PC-9 (cell line): Measurements from ENCODE around the gene EP400. TPM values are rescaled to one million over a fixed set of nuclear protein-coding genes. Genes with fewer than 3 reads are reported as not detected.

Source experiments
- BruUV-seq: library from RNA; stranded (reverse); fragments of 400-500 nt; replicated peaks from 2 replicates; lab custom pipeline; 2021; lab: Mats Ljungman, UMichigan
- CTCF ChIA-PET: fragments of 300-600 bp; sonication (Branson Sonifier 250); formaldehyde crosslinking; loops from one replicate; lab custom pipeline; 2022; ENCODE audit warnings: antibody characterized with exemption; lab: Charles Lee
- POLR2A ChIA-PET: fragments of 300-600 bp; sonication (Branson Sonifier 250); formaldehyde crosslinking; loops from one replicate; lab custom pipeline; 2022; ENCODE audit warnings: antibody characterized with exemption; ENCODE audit not compliant: unreplicated experiment; lab: Charles Lee
- DNase-seq, 2 experiments: peaks; one replicate each; pipeline versions ENCODE4 v3.0.0 to v3.0.0-alpha.2; 2015 to 2022; ENCODE audit warnings: mixed read lengths in 1 of 2
- H2AFZ ChIP-seq: fragments of 200-600 bp; sonication (generic); 2 replicates; pipeline ENCODE4 v1.8.1; 2017; ENCODE audit warnings: antibody characterized with exemption
- H3F3A ChIP-seq: fragments of 200-600 bp; sonication (generic); 2 replicates; pipeline ENCODE4 v1.8.1; 2017; ENCODE audit warnings: antibody characterized with exemption, mild to moderate bottlenecking, low read depth; ENCODE audit not compliant: insufficient read depth
- H3K27ac ChIP-seq: fragments of 200-600 bp; sonication (generic); 2 replicates; pipeline ENCODE4 v1.6.1; 2016; ENCODE audit warnings: mixed run types
- H3K27me3 ChIP-seq: fragments of 200-600 bp; sonication (generic); 2 replicates; pipeline ENCODE4 v1.6.1; 2016; ENCODE audit warnings: low read depth, mixed run types; ENCODE audit not compliant: insufficient read depth
- H3K36me3 ChIP-seq: fragments of 200-600 bp; sonication (generic); 2 replicates; pipeline ENCODE4 v1.6.1; 2016; ENCODE audit warnings: low read depth, mixed run types
- H3K4me1 ChIP-seq: fragments of 200-600 bp; sonication (generic); replicated peaks from 2 replicates; pipeline ENCODE4 v1.6.1; 2016; ENCODE audit warnings: mixed run types; ENCODE audit not compliant: insufficient read depth
- H3K4me2 ChIP-seq: fragments of 200-600 bp; sonication (generic); 2 replicates; pipeline ENCODE4 v1.6.1; 2017; ENCODE audit warnings: mixed run types
- H3K4me3 ChIP-seq: fragments of 200-600 bp; sonication (generic); 2 replicates; pipeline ENCODE4 v1.6.1; 2016; ENCODE audit warnings: mixed run types
- H3K79me2 ChIP-seq: fragments of 200-600 bp; sonication (generic); 2 replicates; pipeline ENCODE4 v1.6.1; 2017; ENCODE audit warnings: low read depth, mixed run types
- H3K9me2 ChIP-seq: fragments of 200-600 bp; sonication (generic); 2 replicates; pipeline ENCODE4 v1.8.1; 2017; ENCODE audit warnings: mild to moderate bottlenecking; ENCODE audit not compliant: insufficient read depth
- H3K9me3 ChIP-seq: fragments of 200-600 bp; sonication (generic); 2 replicates; pipeline ENCODE4 v1.8.1; 2016; ENCODE audit warnings: low read depth; ENCODE audit not compliant: insufficient read depth
- H4K20me1 ChIP-seq: fragments of 200-600 bp; sonication (generic); 2 replicates; pipeline ENCODE4 v1.8.1; 2017; ENCODE audit not compliant: insufficient read depth
- CTCF ChIP-seq: fragments of 200-600 bp; sonication (generic); conservative IDR thresholded peaks from 2 replicates; pipeline ENCODE4 v1.6.1; 2017; ENCODE audit warnings: mixed run types, antibody characterized with exemption, mild to moderate bottlenecking, moderate library complexity
- EZH2 ChIP-seq: fragments of 200-600 bp; sonication (generic); IDR thresholded peaks from 2 replicates; pipeline ENCODE4 v1.8.0; 2017; ENCODE audit warnings: antibody characterized with exemption, low read depth
- intact Hi-C: fragments of 100-400 bp; cut with micrococcal nuclease; formaldehyde crosslinking; loops from one replicate; pipeline ENCODE4 v1.10.0; 2022; ENCODE audit not compliant: unreplicated experiment
- total RNA-seq: library from RNA; stranded (reverse); gene quantifications from 2 replicates; pipeline ENCODE4 v1.2.3, GENCODE V29; 2021

EP400 gene
- total RNA-seq, 1 experiment from 2014 or later = 50.3 TPM

DNA sequence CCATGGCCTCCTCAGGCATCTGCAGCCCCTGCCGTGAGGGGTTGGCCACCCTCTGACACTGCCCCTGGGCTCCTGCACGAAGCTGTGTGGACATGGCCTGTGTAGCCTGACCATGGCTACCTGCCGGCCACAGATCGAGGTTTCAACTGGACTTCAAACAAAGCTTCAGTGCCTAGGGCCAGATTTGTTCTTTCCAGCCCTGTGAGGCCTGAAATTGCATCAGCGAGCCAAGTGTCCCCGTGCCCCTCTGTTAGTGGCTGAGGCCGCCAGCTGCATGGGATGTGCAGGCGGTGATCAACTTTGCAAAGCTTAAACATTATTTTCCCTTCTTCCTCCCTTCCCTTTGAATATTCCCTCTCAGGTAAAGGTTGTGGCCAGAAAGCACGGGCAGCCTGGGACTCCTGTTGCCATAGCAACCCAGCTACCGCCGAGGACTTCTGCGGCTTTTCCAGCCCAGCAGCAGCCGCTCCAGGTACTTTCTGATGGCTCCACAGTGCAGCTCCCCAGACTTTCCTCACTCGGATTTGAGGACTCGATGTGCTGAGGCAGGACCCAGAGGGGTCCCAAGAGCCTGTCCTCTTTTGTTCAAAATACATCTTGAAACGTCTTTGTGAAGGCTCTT, 158.6 kb downstream of the EP400 start:
- H3K36me3 ChIP-seq = 0 out of 2 replicates have a peak, but pooled peaks cover 6% of the 10 kb centered on the region
- no peaks in the 10 kb centered on the region for H3F3A ChIP-seq
- BruUV-seq = no TSS peak
- no peaks in the 10 kb centered on the region for H3K27me3 ChIP-seq
- DNase-seq = no peak
- no peak overlapping the region for H3K27ac ChIP-seq
- no peak overlapping the region for H2AFZ ChIP-seq
- H3K9me2 ChIP-seq = no peaks in the 10 kb centered on the region
- H3K4me1 ChIP-seq = no peaks in the 10 kb centered on the region
- TF ChIP-seq EZH2 (no peak), CTCF (no peak)
- H4K20me1 ChIP-seq = peaks cover 9% of the 10 kb centered on the region; the same call in 1 of the 2 replicates
- H3K79me2 ChIP-seq = no peaks in the 10 kb centered on the region
- no peaks in the 10 kb centered on the region for H3K9me3 ChIP-seq
- POLR2A ChIA-PET = no interaction called here
- no peak overlapping the region for H3K4me2 ChIP-seq
- intact Hi-C loops = no loop called here
- CTCF ChIA-PET = no interaction called here
- H3K4me3 ChIP-seq = no peak overlapping the region

- TF ChIP-seq CTCF (no peak), EZH2 (no peak)
- no peak overlapping the region for H3K4me2 ChIP-seq
- BruUV-seq = no TSS peak
- no peaks in the 10 kb centered on the region for H3K79me2 ChIP-seq
- H3K27me3 ChIP-seq = no peaks in the 10 kb centered on the region
- H3K27ac ChIP-seq = no peak overlapping the region
- H3K36me3 ChIP-seq = 0 out of 2 replicates have a peak, but pooled peaks cover 6% of the 10 kb centered on the region
- DNase-seq = no peak
- no peak overlapping the region for H2AFZ ChIP-seq
- no peaks in the 10 kb centered on the region for H3K9me3 ChIP-seq
- H4K20me1 ChIP-seq = peaks cover 14% of the 10 kb centered on the region; the same call in 1 of the 2 replicates
- no peaks in the 10 kb centered on the region for H3F3A ChIP-seq
- no peaks in the 10 kb centered on the region for H3K4me1 ChIP-seq
- H3K4me3 ChIP-seq = no peak overlapping the region
- H3K9me2 ChIP-seq = no peaks in the 10 kb centered on the region
- ChIA-PET POLR2A (no interaction called here), CTCF (no interaction called here)
- intact Hi-C loops = no loop called here
Measured at GRCh38 chr12:132109741-132110140, 160.0 kb downstream of the EP400 start.

- no peak for DNase-seq
- Histone ChIP-seq H3K36me3 (peaks cover 8% of the 10 kb centered on the region; the same call in 1 of the 2 replicates), H3K9me2 (no peaks in the 10 kb centered on the region), H3K27me3 (no peaks in the 10 kb centered on the region), H3K4me3 (no peak overlapping the region), H3K4me2 (no peak overlapping the region), H3K79me2 (no peaks in the 10 kb centered on the region), H4K20me1 (peaks cover 14% of the 10 kb centered on the region; the same call in 1 of the 2 replicates), H3K27ac (no peak overlapping the region), H3K9me3 (no peaks in the 10 kb centered on the region), H2AFZ (no peak overlapping the region), H3F3A (0 out of 2 replicates have a peak, but pooled peaks cover 5% of the 10 kb centered on the region), H3K4me1 (no peaks in the 10 kb centered on the region)
- intact Hi-C loops = no loop called here
- no peak for TF ChIP-seq CTCF
- TF ChIP-seq EZH2 = no peak
- ChIA-PET CTCF (no interaction called here), POLR2A (no interaction called here)
- BruUV-seq = no TSS peak
Measured at GRCh38 chr12:132110677-132111076, 160.9 kb downstream of the EP400 start.
